ENCODE measurements around the gene KCNQ1OT1. TPM values are rescaled to one million over a fixed set of nuclear protein-coding genes. Genes with fewer than 3 reads are reported as not detected.

Gene KCNQ1OT1
- total and polyA plus RNA-seq, 9 of the 15 experiments (the other 6 are each of a cell fraction or from before 2014, with no cell fraction given), result 0.04 to 2.3 (median 0.74) TPM

- Histone ChIP-seq H3K4me2 (ENCODE audit: insufficient read depth, low read length) (no peak overlapping the region), H3K9me3 (replicated peaks; ENCODE audit: control insufficient read depth, insufficient read depth, low read depth, low read length) (no peaks in the 10 kb centered on the region), H2AFZ (ENCODE audit: low read depth, low read length) (no peak overlapping the region), H3K27ac (ENCODE audit: extremely low read depth, low read depth, low read length) (no peak overlapping the region), H3K9ac (ENCODE audit: insufficient read depth in 1 of 2, low read depth in 2 of 2, low read length in 2 of 2) (no peak overlapping the region), H4K20me1 (replicated peaks; ENCODE audit: control insufficient read depth, insufficient read depth, low read length) (peaks cover 9% of the 10 kb centered on the region; the same call in 1 of the 2 replicates), H3K9me1 (ENCODE audit: control insufficient read depth, insufficient read depth, low read length) (peaks cover 4% of the 10 kb centered on the region), H3K4me3 (no peak overlapping the region), H3K27me3 (ENCODE audit: control insufficient read depth in 2 of 2, insufficient read depth in 2 of 2, low read length in 2 of 2) (no peaks in the 10 kb centered on the region), H3K79me2 (ENCODE audit: control insufficient read depth, insufficient read depth, low read length) (peaks cover 37% of the 10 kb centered on the region), H3K4me1 (replicated peaks in 1 of 2; ENCODE audit: control insufficient read depth in 2 of 2, insufficient read depth in 2 of 2, low read length in 2 of 2) (peaks cover 0 to 8% of the 10 kb centered on the region in 2 experiments; a peak in 1 of 5 replicates), H3K36me3 (ENCODE audit: control insufficient read depth, insufficient read depth, low read length) (peaks cover 51% of the 10 kb centered on the region)
- intact Hi-C loops (cut with micrococcal nuclease), result no loop called here
- BruUV-seq (replicated peaks), result no TSS peak
- in situ Hi-C loops (cut with MboI), result no loop called here
- ChIA-PET CTCF (ENCODE audit: low intra/inter-chr PET ratio) (no interaction called here), POLR2A (interaction anchor here (0.7 to 1.2 kb wide), 2 partner anchors 13 to 31 kb away, joined by 3 to 4 read pairs; no protein-coding TSS in a partner anchor)
- WGBS (ENCODE audit: insufficient coverage, low coverage, missing lambda C conversion rate), result 72% methylated on average over 2 of the region's 2 CpGs
- no peak for FAIRE-seq
- DNase-seq (ENCODE audit: extremely low read depth in 1 of 4, low spot score in 3 of 4), result no peak
- TF ChIP-seq YY1 (IDR thresholded peaks at IDR 0.05; ENCODE audit: borderline replicate concordance in 1 of 3, control insufficient read depth in 1 of 3, extremely low read depth in 1 of 3, insufficient read depth in 3 of 3, insufficient read length in 1 of 3, insufficient replicate concordance in 2 of 3, low read depth in 1 of 3, low read length in 2 of 3), result no peak
- no peak for TF ChIP-seq MECOM (CRISPR knock-in tag; IDR thresholded peaks at IDR 0.05)
- TF ChIP-seq CLOCK (CRISPR knock-in tag; IDR thresholded peaks at IDR 0.05; ENCODE audit: borderline replicate concordance), result no peak
- no peak for TF ChIP-seq GABPB1 (CRISPR knock-in tag; IDR thresholded peaks at IDR 0.05)
- ATAC-seq, result no peak
Observed at GRCh38 chr11:2673250-2673610, 26.6 kb downstream of the KCNQ1OT1 start.
